Kidney glomerular epithelial cell (primary cell): ENCODE results near the gene ANKS1A.
"Not testable (repeated sequence)": the region's sequence is repeated elsewhere in the genome, so short reads cannot be mapped to it uniquely, and the experiment has no call there.

Experiments
- DNase-seq: peaks from one replicate; lab custom pipeline; 2025; lab: John Stamatoyannopoulos, UW

Gene ANKS1A

GRCh38 chr6:34990971-34991560 lies 102.0 kb downstream of the ANKS1A start:
- DNase-seq, result no peak

DNA sequence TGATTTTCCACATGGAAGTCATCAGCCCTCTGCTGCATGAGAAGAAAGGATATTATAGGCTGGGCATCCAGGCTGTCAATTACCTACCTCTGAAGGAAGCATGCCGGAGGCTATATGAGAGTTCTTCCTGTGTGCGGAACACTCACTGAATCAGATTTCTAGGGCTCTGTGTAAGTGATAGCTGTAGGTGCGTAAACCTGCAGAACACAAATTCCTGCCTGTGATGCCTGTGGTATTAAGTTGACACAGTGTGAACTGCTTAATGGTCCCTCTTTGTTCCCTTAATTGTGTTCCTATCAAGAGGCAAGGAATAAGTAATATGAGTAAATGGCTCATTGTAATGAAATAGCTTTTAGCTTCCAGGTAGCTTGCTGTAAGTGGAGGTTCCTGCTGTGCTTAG lies 103.3 kb downstream of the ANKS1A start:
- DNase-seq, result no peak

DNA sequence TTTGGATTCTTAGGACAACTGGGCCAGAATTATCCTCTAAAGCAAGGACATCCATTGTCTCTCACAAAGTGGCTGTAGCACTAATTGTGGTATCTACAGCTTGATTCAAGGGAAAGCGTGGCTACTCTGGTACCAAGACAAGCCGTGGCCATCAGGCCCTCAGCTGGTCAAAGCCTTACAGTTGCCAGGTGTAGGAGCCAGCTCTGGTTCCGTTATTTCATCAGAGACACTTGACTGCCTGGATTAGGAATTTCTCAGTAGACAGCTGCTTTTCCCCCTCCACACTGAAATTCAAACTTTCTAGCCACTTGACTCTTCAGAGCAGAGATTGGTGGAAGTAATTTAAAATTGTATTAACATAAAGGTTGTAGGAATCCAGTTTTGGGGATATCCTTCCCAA lies 104.2 kb downstream of the ANKS1A start:
- no peak for DNase-seq

GRCh38 chr6:34994693-34995092 lies 105.6 kb downstream of the ANKS1A start:
- no peak for DNase-seq

DNA sequence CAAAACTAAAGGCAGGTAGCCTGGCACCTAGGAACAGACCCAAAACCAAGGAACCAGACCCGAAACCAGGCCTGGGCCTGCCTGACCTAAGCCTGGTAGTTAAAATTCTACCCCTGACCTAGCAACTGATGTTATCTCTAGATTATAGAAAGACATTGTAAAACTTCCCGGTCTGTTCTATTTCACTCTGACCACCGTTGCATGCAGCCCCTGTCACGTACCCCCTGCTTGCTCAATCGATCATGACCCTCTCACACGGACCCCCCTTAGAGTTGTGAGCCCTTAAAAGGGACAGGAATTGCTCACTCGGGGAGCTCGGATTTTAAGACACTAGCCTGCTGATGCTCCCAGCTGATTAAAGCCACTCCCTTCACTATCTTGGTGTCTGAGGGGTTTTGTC lies 109.4 kb downstream of the ANKS1A start:
- DNase-seq, result not testable (repeated sequence)

GRCh38 chr6:34999153-34999552 lies 110.1 kb downstream of the ANKS1A start:
- not testable (repeated sequence) for DNase-seq

- DNase-seq, result not testable (repeated sequence)
These were observed 110.9 kb downstream of the ANKS1A start for GRCh38 chr6:34999962-35000361.

DNA sequence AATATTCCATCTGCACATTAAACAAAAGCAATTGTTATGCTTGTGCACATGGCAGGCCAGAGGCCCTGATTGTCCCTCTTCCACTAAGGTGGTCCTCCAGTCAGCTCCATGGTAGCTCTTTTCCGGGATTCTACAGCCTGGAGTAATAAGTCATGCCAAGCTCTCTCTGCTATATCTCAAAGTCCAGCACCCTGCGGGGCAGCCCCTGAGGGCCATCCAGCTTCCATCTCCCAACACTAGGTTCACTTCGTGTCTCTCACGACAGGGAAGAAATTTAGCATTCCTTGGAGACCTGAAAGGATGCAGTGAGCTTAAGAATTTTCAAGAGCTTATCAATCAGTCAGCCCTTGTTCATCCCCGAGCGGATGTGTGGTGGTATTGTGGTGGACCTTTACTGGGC lies 112.3 kb downstream of the ANKS1A start:
- DNase-seq, result not testable (repeated sequence)

DNA sequence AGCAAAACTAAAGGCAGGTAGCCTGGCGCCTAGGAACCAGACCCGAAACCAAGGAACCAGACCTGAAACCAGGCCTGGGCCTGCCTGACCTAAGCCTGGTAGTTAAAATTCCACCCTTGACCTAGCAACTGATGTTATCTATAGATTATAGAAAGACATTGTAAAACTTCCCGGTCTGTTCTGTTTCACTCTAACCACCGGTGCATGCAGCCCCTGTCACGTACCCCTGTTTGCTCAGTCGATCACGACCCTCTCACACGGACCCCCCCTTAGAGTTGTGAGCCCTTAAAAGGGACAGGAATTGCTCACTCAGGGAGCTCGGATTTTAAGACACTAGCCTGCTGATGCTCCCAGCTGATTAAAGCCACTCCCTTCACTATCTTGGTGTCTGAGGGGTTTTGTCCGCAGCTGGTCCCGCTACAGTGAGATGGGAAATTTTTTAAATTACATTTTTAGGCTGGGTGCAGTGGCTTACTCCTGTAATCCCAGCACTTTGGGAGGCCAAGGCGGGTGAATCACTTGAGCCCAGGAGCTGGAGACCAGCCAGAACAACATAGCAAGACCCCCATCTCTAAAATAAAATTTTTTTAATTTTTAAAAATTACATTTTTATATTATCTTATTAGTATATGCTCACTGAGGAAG lies 115.0 kb downstream of the ANKS1A start:
- not testable (repeated sequence) for DNase-seq

DNA sequence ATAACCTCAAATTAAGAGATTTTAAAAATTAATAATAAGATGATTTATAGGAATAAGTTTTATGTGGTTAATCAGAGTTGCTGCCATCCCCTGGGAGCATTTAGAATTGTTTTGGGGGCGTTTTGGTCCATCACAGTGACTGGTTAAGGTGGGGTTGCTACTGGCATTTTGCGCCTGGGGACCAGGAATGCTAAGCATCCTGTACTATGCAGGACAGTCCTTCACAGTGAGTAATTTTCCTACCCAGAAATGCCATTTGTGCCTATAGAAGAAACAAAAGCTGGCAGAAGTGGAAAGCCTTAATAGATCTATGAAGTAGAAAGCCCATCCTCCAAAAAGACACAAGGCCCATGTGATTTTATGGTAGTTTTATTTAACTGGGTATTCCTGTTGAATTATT lies 118.0 kb downstream of the ANKS1A start:
- no peak for DNase-seq

DNA sequence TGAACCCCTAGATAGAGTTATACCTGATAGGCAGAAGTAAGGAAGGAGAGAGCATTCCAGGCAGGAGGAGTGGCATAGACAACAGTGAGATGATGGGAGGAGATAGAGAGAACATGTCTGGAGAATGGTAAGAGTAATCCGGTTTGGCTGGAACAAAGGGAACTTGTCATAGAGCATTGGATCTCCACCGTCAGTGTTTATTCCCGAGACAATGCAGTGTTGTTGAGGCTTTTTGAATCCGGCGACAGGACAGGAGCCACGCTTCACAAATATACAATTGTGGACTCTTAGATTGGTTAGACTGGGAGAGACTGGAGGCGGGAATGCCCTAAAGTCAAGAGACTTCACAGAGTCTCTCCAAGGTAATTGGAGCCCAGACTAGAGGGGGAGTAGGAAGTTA lies 119.8 kb downstream of the ANKS1A start:
- DNase-seq, result no peak

DNA sequence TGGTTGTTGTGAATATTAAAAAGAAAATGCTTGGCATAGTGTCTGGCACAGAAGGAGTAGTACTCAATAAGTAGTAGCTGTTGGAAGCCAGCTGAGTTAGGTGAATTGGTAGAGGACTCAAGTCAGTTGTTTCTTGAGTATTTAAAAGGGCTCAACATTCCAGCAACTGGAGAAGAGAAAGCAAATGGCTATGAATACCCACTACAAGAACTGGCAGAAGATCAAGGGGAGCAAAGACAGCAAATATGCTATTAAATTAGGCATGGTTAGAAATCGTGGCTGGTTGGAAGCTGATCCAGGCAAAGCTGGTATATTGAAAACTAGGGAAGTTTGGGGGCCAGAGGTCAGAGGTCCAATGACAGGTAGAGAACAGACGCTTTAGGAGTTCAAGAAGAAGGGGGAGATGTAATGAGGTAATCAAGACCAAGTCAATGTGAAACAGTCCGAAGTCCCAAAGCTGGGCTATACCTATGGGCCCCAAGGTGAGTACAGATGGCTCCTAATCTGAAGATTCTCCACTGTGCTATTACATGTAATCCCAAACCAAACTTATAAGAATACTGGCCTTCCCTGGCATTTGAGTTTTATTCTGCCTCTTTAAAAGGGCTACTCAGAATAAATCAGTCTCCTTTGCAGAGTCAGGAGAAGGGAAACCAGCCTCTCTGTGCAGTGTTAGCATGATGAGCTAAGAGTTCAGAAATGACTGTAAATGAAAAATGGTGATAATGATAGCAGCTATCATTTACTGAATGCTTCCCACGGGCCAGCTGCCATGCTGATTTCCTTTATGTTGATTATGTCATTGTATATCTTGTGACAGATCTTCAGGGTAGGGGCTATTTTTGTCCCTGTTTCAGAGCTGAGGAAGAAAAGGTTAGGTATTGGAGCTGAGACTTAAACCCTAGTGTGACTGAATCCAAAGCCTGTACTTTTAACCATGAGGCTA lies 122.3 kb downstream of the ANKS1A start:
- DNase-seq, result no peak

DNA sequence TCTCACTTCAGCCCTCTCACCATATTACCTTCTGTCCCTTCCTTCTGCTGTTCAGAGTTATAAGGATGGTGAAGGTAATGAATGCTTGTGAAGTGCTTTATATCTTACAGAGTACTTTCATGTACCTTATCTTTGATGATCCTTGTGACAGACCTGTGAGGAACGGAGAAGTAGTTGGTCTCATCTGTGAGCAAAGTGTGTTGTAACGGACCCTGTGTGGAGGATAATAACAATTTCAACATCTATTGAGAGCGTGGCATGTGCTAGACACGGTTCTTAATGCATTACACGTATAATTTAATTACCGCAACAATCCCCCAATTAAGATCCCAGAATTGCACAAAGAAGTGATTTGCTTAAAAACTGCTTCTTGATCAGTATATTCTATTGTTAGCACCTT lies 124.6 kb downstream of the ANKS1A start:
- DNase-seq, result no peak

DNA sequence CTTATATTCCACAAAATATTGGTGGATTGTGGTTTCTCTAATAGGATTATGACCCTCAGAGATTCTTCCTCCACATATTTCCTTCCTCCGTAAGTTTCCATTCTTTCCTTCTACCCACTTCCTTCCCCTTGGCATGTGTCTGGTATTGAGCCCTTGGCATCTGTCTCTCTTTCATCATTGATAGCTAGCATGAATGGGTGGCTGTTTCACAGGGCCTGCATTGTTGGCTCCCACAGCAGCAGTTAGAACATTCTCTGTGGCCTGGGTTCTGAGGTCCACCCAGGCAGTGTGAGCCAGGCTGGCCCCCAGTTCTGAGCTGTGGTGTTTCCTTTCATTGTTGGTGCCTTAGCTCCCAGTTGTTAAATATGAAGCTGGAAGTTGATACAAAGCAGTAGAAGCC lies 125.3 kb downstream of the ANKS1A start:
- DNase-seq, result no peak

DNA sequence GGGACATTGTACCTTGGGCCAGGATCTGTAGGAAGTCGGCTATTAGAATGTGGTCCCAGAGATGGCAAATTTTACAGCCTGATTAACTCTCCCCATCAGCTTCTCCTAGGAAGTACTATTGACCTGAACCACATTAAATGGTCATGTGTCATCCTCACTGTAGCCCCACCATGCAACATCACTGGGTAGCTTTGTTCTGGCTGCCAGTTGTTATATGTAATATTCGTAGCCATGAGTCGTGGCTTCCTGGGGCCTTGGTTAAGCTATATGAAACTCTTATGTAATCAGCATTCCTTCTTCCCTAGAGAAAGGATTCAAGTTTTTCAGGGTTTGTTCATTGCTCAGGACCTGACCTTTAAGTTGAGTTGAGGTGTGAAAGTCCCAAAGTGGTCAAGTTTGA lies 125.7 kb downstream of the ANKS1A start:
- DNase-seq, result no peak

GRCh38 chr6:35015476-35015875 lies 126.4 kb downstream of the ANKS1A start:
- DNase-seq, result no peak

DNA sequence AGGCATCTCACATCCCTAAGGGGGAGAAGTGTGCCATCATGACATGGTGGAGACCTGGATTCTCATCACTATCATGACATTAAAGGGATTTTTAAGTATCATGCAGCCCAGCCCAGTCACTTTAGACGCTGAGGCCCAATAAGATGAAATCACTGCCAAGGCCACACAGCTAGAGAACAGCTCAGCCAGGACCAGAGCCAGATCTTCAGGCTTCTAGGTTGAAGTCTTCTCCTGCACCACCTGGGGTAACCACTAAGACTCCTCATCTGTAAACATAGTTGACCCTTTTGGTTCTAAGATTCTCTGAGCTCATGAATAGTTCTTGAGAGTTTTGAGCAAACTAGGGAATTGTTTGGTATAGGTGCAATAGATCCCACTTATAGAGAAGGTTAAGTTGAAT lies 126.9 kb downstream of the ANKS1A start:
- no peak for DNase-seq

DNA sequence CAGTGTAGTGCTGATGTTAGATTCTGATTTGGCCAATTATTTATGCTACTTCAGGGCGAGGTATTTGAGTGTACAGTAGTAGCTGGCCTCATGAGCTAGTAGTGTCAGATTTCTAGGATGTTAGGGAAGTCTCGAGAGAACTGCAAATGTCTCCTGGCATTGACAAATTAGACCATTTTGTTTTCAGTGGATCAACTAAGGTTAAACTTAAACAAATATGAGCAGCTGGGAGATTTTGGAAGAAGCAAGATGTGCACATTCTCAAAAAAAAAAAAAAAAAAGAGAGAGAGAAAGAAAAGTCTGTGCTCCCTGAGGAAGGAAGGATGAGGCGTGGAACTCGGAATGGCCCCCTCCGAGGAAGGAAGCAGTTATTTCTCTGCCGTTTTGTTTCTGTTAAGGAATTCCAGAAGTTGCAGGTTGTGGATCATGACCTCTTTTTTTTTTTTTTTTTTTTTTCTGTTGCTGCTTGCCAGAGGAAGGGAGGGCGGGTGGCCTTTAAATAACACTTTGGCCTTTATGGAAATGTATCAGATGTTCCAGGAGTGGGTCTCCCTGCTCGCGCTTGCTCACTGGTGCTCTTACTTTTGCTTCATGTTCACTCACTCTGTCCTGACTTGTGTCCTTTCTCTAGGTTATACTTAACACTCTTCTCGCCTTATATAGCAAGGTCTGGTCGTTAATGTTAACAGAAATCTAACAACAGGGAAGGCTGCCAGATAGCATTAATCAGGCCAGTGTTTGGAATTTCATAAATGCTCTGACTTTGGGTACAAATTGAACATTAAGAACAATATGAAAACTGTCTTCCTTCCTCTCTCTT lies 127.7 kb downstream of the ANKS1A start:
- DNase-seq, result no peak

DNA sequence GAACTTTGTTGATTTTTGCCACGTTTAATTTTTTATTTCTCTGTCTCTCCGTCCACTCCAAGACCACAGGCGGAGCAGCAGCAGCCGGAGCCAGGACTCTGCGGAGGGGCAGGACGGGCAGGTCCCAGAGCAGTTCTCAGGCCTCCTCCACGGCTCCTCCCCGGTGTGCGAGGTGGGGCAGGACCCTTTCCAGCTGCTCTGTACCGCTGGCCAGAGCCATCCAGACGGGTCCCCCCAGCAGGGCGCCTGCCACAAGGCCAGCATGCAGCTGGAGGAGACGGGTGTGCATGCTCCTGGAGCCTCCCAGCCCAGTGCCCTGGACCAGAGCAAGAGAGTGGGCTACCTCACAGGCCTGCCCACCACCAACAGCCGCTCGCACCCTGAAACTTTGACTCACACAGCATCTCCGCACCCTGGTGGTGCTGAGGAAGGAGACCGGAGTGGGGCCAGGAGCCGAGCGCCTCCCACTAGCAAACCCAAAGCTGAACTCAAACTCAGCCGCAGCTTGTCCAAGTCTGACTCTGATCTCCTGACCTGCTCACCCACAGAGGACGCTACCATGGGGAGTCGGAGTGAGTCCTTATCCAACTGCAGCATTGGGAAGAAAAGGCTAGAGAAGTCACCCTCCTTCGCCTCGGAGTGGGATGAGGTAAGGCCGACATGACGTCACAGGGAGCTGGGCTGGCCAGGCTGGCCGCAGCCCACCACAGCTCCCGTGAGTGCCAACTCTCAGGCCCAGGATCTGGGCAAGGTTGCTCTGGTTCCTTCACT lies 128.5 kb downstream of the ANKS1A start:
- no peak for DNase-seq

GRCh38 chr6:35018182-35018519 lies 129.1 kb downstream of the ANKS1A start:
- DNase-seq, result no peak

GRCh38 chr6:35018746-35019145 lies 129.7 kb downstream of the ANKS1A start:
- DNase-seq, result no peak
